ENCODE results near the gene CIPC.
A peak's percentile ranks its signal among the peaks of the same experiment; 100 is the strongest.

The CIPC gene

DNA sequence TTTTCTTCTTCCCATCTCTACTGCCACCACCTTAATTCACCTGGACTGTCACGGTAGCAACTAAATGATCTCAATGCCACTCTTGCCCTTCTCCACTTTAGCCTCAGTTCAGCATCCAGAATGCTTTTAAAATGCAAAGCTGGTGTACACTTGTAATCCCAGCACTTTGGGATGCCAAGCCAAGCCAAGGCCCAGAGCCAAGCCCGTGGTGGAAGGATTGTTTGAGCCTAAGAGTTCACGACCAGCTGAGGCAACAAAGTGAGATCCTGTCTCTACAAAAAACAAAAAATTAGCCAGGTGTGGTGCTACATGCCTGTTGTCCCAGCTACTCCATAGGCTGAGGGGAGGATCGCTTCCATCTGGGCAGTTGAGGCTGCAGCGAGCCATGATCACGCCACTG is 5.9 kb downstream of the CIPC start:
- Histone ChIP-seq H3K36me3 (ENCODE audit: control insufficient read depth, insufficient read depth, low read length) (peaks cover 34% of the 10 kb centered on the region), H3K9ac (ENCODE audit: low read depth, low read length) (0 out of 2 replicates have a peak overlapping the region, but pooled peaks have one; percentile 16), H3K4me3 (ENCODE audit: low read depth, low read length) (no peak overlapping the region), H3K9me3 (ENCODE audit: control insufficient read depth, insufficient read depth, low read length) (no peaks in the 10 kb centered on the region), H3K27me3 (ENCODE audit: control insufficient read depth, insufficient read depth, low read length) (no peaks in the 10 kb centered on the region), H3K27ac (ENCODE audit: low read depth, low read length) (no peak overlapping the region), H3K4me1 (ENCODE audit: control insufficient read depth, insufficient read depth, low read length) (peaks cover 41% of the 10 kb centered on the region)

DNA sequence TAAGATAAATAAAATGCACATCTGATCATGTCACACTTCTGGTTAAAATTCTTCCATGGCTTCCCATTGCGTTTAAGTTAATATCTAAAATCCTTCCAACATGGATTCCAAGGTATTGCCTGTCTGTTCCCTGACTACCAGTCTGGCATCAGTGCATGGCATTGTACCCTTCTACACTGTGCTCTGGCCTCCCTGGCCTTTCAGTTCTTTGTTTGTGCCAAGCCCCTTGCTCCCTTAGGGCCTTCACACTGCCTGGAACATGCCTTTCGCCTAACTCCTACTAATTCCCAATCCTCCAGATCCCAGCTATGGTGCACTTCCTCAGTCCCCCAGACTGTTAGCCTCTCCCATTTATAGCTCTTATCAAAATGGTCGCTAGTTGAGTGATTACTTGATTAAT is 6.3 kb downstream of the CIPC start:
- Histone ChIP-seq H3K27ac (ENCODE audit: low read depth, low read length) (peak overlapping the region; percentile 83), H3K9ac (ENCODE audit: low read depth, low read length) (0 out of 2 replicates have a peak overlapping the region, but pooled peaks have one; percentile 16), H3K4me3 (ENCODE audit: low read depth, low read length) (peak overlapping the region; percentile 20; the same call in 1 of the 2 replicates), H3K4me1 (ENCODE audit: control insufficient read depth, insufficient read depth, low read length) (peaks cover 41% of the 10 kb centered on the region), H3K9me3 (ENCODE audit: control insufficient read depth, insufficient read depth, low read length) (no peaks in the 10 kb centered on the region), H3K27me3 (ENCODE audit: control insufficient read depth, insufficient read depth, low read length) (no peaks in the 10 kb centered on the region), H3K36me3 (ENCODE audit: control insufficient read depth, insufficient read depth, low read length) (peaks cover 38% of the 10 kb centered on the region)

DNA sequence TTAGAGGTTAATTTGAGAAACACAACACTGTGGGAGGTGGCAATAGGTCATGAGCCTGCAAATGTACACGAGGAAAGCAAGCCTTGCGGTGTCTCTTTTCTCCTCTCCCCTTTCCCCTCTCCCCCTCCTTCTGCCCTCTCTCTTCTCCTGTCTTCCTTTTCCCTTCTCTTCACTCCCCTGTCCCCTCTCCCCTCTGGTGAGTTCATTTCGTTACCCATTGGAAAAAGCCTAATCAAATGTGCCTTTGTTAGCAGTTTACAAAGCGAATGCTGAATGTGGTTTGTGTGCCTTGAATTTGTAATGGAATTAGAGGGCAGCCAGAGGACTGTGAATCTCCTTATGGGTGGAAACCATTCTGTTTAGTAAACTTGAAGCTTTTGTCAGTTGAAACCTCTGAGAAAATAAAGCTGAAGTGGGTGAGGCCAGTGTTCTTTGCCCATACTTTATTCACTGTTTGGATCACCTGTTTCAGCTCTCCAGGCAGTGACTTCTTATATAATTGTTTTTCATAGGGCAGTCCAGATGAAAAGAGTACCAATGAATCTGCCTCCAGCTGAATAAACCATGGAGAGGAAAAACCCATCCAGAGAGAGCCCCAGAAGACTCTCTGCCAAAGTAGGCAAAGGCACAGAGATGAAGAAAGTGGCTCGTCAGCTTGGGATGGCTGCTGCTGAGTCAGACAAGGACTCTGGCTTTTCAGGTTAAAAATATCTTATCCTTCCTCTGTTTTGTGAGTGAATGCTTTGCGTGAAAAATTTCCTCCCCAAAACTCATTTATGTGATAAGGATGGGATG is 7.3 kb downstream of the CIPC start:
- peak overlapping the region; percentile 20 for H3K4me3 ChIP-seq (ENCODE audit: low read depth, low read length)

DNA sequence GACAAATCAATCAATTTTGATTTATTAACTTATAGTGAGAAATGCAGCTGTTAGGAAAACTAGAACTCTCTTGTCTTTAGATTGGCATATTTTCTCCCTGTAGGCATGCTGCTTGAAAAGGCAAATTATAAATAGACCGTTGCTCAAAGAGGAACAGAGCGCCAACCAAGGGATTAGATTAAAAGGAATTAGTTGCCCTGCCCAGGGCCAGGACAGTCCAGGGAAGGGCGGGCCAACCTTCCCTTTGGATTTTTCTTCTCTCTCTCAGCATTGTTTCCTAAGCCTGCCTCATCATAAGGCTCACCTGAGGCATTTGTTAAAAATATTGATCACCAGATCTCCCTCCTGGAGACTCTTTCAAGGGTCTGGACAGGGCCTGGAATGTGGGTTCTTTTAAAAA is 8.6 kb downstream of the CIPC start:
- no peak overlapping the region for H3K9ac ChIP-seq (ENCODE audit: low read depth, low read length)
- no peaks in the 10 kb centered on the region for H3K9me3 ChIP-seq (ENCODE audit: control insufficient read depth, insufficient read depth, low read length)
- H3K36me3 ChIP-seq (ENCODE audit: control insufficient read depth, insufficient read depth, low read length), result peaks cover 51% of the 10 kb centered on the region
- H3K27me3 ChIP-seq (ENCODE audit: control insufficient read depth, insufficient read depth, low read length), result no peaks in the 10 kb centered on the region
- no peak overlapping the region for H3K4me3 ChIP-seq (ENCODE audit: low read depth, low read length)
- peaks cover 52% of the 10 kb centered on the region for H3K4me1 ChIP-seq (ENCODE audit: control insufficient read depth, insufficient read depth, low read length)
- H3K27ac ChIP-seq (ENCODE audit: low read depth, low read length), result peak overlapping the region; percentile 83

More for the DNA sequence above, 7.3 kb downstream of the CIPC start:
- H3K36me3 ChIP-seq (ENCODE audit: control insufficient read depth, insufficient read depth, low read length), result peaks cover 47% of the 10 kb centered on the region
- H3K9me3 ChIP-seq (ENCODE audit: control insufficient read depth, insufficient read depth, low read length), result no peaks in the 10 kb centered on the region
- no peak overlapping the region; the same call in 1 of the 2 replicates for H3K9ac ChIP-seq (ENCODE audit: low read depth, low read length)
- H3K4me1 ChIP-seq (ENCODE audit: control insufficient read depth, insufficient read depth, low read length), result peaks cover 44% of the 10 kb centered on the region
- peak overlapping the region; percentile 83 for H3K27ac ChIP-seq (ENCODE audit: low read depth, low read length)
- H3K27me3 ChIP-seq (ENCODE audit: control insufficient read depth, insufficient read depth, low read length), result no peaks in the 10 kb centered on the region

DNA sequence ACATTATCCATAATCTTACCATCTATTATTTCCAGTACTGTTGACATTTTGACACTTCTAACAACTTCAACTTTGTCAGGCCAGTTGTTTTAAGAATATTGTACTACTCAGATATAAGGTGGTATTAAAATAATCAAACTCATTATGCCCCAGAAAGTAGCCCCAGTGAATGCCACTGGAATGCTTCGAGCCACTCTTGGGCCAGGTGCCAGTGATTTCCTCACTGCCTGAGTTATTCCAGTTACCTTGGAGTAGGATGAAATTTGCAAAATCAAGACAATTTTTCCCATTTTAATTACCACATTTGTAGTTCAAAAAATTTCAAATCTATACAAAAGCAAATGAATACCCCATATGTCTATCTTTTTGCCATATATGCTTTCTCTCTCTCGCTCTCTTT is 9.2 kb downstream of the CIPC start:
- no peak overlapping the region for H3K27ac ChIP-seq (ENCODE audit: low read depth, low read length)
- H3K4me1 ChIP-seq (ENCODE audit: control insufficient read depth, insufficient read depth, low read length), result peaks cover 58% of the 10 kb centered on the region
- no peak overlapping the region for H3K9ac ChIP-seq (ENCODE audit: low read depth, low read length)
- H3K27me3 ChIP-seq (ENCODE audit: control insufficient read depth, insufficient read depth, low read length), result no peaks in the 10 kb centered on the region
- no peak overlapping the region for H3K4me3 ChIP-seq (ENCODE audit: low read depth, low read length)
- peaks cover 57% of the 10 kb centered on the region for H3K36me3 ChIP-seq (ENCODE audit: control insufficient read depth, insufficient read depth, low read length)
- no peaks in the 10 kb centered on the region for H3K9me3 ChIP-seq (ENCODE audit: control insufficient read depth, insufficient read depth, low read length)

DNA sequence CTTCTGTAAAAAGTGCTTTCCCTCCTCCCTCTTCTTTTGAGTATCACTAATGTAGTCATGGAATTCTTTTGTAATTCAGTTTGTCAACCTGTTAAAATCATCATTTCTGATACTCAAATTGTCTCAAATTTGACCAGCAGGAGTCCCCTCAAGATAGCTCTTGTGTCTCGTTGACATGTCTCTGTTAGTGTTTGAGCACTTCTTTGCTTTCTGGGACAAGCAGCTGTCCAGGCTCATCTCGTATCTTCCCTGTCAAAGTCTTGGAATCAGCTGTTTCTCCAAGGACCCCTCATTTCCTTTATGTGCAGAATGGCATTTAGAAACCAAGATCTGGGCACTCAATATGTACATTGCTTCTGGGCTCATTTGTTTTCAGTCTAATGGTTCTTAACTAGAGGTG is 10.7 kb downstream of the CIPC start:
- no peaks in the 10 kb centered on the region for H3K27me3 ChIP-seq (ENCODE audit: control insufficient read depth, insufficient read depth, low read length)
- no peaks in the 10 kb centered on the region for H3K9me3 ChIP-seq (ENCODE audit: control insufficient read depth, insufficient read depth, low read length)
- H3K27ac ChIP-seq (ENCODE audit: low read depth, low read length), result no peak overlapping the region
- no peak overlapping the region for H3K9ac ChIP-seq (ENCODE audit: low read depth, low read length)
- H3K36me3 ChIP-seq (ENCODE audit: control insufficient read depth, insufficient read depth, low read length), result peaks cover 70% of the 10 kb centered on the region
- peaks cover 61% of the 10 kb centered on the region for H3K4me1 ChIP-seq (ENCODE audit: control insufficient read depth, insufficient read depth, low read length)
- no peak overlapping the region for H3K4me3 ChIP-seq (ENCODE audit: low read depth, low read length)

DNA sequence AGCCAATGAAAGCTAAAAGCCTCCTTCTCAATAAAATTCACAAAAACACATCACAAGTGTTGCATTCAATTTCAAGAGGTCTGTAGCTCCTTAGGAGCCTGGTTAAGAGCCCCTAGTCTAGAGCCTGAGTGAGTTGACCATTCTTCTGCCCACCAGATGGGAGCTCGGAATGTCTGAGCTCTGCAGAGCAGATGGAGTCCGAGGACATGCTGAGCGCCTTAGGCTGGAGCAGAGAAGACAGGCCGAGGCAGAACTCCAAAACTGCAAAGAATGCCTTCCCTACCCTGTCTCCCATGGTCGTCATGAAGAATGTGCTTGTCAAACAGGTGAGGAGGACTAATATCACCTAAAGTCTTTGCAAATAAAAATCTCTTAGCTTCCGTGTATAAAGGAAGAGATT is 11.6 kb downstream of the CIPC start:
- H3K27ac ChIP-seq (ENCODE audit: low read depth, low read length), result peak overlapping the region; percentile 99
- H3K4me1 ChIP-seq (ENCODE audit: control insufficient read depth, insufficient read depth, low read length), result peaks cover 55% of the 10 kb centered on the region
- H3K36me3 ChIP-seq (ENCODE audit: control insufficient read depth, insufficient read depth, low read length), result peaks cover 76% of the 10 kb centered on the region
- H3K27me3 ChIP-seq (ENCODE audit: control insufficient read depth, insufficient read depth, low read length), result no peaks in the 10 kb centered on the region
- H3K9ac ChIP-seq (ENCODE audit: low read depth, low read length), result no peak overlapping the region
- H3K4me3 ChIP-seq (ENCODE audit: low read depth, low read length), result no peak overlapping the region
- no peaks in the 10 kb centered on the region for H3K9me3 ChIP-seq (ENCODE audit: control insufficient read depth, insufficient read depth, low read length)

DNA sequence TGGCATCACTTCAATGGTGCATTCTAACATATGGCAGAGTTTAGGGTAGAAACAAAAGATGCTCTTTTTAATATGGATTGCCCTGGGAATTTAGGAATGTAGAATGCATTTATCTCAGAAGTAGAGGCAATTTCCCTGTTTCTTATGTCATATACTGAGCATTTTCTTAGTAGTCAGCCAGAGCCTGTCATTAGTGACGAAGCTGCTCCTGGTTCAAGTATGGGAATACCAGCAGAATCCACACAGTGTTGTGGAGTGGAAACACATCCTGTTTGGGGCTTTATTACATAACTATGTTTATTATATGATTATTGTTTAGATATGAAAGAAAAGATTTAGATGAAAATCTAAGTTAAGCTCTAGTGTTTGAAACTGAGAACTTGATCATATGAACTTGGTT is 12.2 kb downstream of the CIPC start:
- Histone ChIP-seq H3K36me3 (ENCODE audit: control insufficient read depth, insufficient read depth, low read length) (peaks cover 82% of the 10 kb centered on the region), H3K9me3 (ENCODE audit: control insufficient read depth, insufficient read depth, low read length) (no peaks in the 10 kb centered on the region), H3K4me3 (ENCODE audit: low read depth, low read length) (no peak overlapping the region), H3K27me3 (ENCODE audit: control insufficient read depth, insufficient read depth, low read length) (no peaks in the 10 kb centered on the region), H3K27ac (ENCODE audit: low read depth, low read length) (peak overlapping the region; percentile 99), H3K9ac (ENCODE audit: low read depth, low read length) (peak overlapping the region; percentile 64; the same call in 1 of the 2 replicates), H3K4me1 (ENCODE audit: control insufficient read depth, insufficient read depth, low read length) (peaks cover 49% of the 10 kb centered on the region)

DNA sequence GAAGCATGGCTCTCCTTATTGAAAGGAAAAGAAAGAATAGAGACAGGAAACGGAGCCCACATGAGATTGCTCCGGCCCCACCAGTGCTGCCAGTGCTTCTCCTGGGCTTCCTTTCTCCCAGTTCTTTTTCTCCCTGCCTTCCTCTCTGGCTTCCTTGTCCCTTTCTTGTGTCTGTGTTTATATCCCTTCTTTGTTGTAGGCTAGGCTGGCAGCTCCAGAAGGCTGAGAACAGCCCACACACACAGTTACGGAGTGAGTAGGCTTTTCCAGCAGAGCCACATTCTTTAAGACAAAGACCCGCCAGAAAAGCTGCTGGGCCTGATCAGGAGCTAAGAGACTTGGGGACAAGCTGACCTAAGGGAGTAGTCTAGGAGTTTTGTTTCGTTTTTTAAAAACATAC is 13.0 kb downstream of the CIPC start:
- H3K27ac ChIP-seq (ENCODE audit: low read depth, low read length), result peak overlapping the region; percentile 99
- peaks cover 82% of the 10 kb centered on the region for H3K36me3 ChIP-seq (ENCODE audit: control insufficient read depth, insufficient read depth, low read length)
- H3K9ac ChIP-seq (ENCODE audit: low read depth, low read length), result peak overlapping the region; percentile 64

DNA sequence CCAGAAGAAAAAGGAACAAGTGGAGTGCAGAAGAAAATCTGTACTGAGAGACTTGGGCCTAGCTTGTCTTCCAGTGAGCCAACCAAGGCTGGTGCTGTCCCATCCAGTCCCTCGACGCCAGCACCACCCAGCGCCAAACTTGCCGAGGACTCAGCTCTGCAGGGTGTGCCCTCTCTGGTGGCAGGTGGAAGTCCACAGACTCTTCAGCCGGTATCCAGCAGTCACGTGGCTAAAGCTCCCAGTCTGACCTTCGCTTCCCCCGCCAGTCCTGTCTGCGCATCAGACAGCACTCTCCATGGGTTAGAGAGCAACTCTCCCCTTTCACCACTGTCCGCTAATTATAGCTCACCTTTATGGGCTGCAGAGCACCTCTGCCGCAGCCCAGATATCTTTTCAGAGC is 15.6 kb downstream of the CIPC start:
- H3K9ac ChIP-seq (ENCODE audit: low read depth, low read length), result no peak overlapping the region; the same call in 1 of the 2 replicates
- no peaks in the 10 kb centered on the region for H3K27me3 ChIP-seq (ENCODE audit: control insufficient read depth, insufficient read depth, low read length)
- no peak overlapping the region for H3K4me3 ChIP-seq (ENCODE audit: low read depth, low read length)
- H3K27ac ChIP-seq (ENCODE audit: low read depth, low read length), result no peak overlapping the region
- H3K4me1 ChIP-seq (ENCODE audit: control insufficient read depth, insufficient read depth, low read length), result peaks cover 37% of the 10 kb centered on the region
- no peaks in the 10 kb centered on the region for H3K9me3 ChIP-seq (ENCODE audit: control insufficient read depth, insufficient read depth, low read length)
- H3K36me3 ChIP-seq (ENCODE audit: control insufficient read depth, insufficient read depth, low read length), result peaks cover 77% of the 10 kb centered on the region

More for the DNA sequence above, 13.0 kb downstream of the CIPC start:
- no peaks in the 10 kb centered on the region for H3K27me3 ChIP-seq (ENCODE audit: control insufficient read depth, insufficient read depth, low read length)
- H3K4me1 ChIP-seq (ENCODE audit: control insufficient read depth, insufficient read depth, low read length), result peaks cover 41% of the 10 kb centered on the region
- no peaks in the 10 kb centered on the region for H3K9me3 ChIP-seq (ENCODE audit: control insufficient read depth, insufficient read depth, low read length)
- H3K4me3 ChIP-seq (ENCODE audit: low read depth, low read length), result peak overlapping the region; percentile 28

DNA sequence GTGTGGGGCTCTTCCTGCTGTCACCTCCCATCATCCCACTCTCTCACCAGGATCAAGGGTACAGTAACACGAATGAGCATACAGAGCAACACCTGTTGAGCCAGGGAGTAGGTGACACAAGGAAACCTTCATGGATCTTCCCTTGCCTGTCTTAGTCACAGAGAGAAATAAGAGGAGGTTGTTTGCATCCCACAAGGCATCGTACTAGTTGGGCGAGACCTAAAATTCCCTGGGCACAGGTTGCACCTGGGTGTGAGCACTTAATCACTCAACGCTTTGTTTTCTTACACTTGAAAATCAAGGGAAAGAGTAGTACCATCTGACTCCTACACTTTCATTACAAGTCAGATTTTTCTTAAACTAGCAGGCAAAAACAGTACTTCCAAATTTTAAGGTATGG is 16.6 kb downstream of the CIPC start:
- Histone ChIP-seq H3K4me1 (ENCODE audit: control insufficient read depth, insufficient read depth, low read length) (peaks cover 28% of the 10 kb centered on the region), H3K27ac (ENCODE audit: low read depth, low read length) (no peak overlapping the region), H3K27me3 (ENCODE audit: control insufficient read depth, insufficient read depth, low read length) (no peaks in the 10 kb centered on the region), H3K9ac (ENCODE audit: low read depth, low read length) (no peak overlapping the region), H3K36me3 (ENCODE audit: control insufficient read depth, insufficient read depth, low read length) (peaks cover 68% of the 10 kb centered on the region), H3K4me3 (ENCODE audit: low read depth, low read length) (no peak overlapping the region), H3K9me3 (ENCODE audit: control insufficient read depth, insufficient read depth, low read length) (no peaks in the 10 kb centered on the region)
